ENCODE data around the gene TAS2R13.

Gene TAS2R13

DNA sequence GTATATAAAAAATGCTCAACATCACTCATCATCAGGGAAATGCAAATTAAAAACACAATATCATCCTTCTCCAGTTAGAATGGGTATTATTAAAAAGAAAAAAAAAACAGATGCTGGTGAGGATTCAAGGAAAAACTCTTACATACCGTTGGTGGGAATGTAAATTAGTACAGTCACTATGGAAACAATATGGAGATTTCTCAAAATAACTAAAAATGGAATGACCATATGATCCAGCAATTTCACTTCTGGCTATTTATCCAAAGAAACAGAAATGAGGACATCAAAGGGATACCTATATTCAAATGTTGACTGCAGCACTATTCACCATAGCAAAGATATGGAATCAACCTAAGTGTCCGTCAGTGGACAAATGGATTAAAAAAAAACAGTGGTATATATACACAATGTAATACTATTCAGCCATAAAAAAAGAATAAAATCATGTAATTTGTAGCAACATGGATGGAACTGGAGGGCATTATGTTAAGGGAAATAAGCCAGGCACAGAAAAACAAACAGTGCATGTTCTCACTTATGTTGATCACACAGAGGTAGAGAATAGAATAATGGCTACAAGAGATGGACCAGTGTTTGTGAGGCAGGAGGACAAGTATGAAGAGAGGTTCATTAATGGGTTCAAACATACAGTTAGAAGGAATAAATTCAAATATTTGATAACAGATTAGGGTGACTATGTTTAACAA is 45.7 kb downstream of the TAS2R13 start:
- DNase-seq: no peak

DNA sequence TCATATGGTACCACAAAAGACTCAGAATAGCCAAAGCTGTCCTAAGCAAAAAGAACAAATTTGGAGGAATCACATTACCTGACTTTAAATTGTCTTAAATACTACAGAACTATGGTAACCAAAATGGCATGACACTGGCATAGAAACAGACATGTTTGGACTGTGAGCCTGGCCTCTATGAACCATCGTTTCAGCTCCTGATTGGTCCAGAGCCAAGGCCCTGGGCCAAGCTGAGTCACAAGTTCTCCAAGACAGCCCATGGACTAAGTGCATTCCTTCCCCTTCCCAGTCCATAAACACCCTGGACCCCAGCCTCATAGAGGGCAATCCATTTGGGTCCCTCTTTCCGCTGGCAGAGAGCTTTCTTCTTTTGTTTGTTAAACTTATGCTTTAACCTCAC is 48.0 kb downstream of the TAS2R13 start:
- no peak for DNase-seq
